ENCODE results near the gene HOXC4.
"Not testable (repeated sequence)": the region's sequence is repeated elsewhere in the genome, so short reads cannot be mapped to it uniquely, and the experiment has no call there.

HOXC4 gene

GRCh38 chr12:54074308-54074707 lies 20.7 kb downstream of the HOXC4 start:
- Histone ChIP-seq H3K9ac (ENCODE audit: low read depth, low read length) (no peak overlapping the region), H3K4me1 (ENCODE audit: control insufficient read depth, insufficient read depth, low read length) (peaks cover 18% of the 10 kb centered on the region), H3K27me3 (ENCODE audit: control insufficient read depth, insufficient read depth, low read length) (peaks cover 85% of the 10 kb centered on the region), H3K9me3 (ENCODE audit: control insufficient read depth, insufficient read depth, low read length) (no peaks in the 10 kb centered on the region; the same call in 1 of the 2 replicates), H3K4me3 (ENCODE audit: low read depth, low read length) (no peak overlapping the region), H3K27ac (ENCODE audit: low read depth, low read length) (no peak overlapping the region), H3K36me3 (ENCODE audit: control insufficient read depth, insufficient read depth, low read length) (no peaks in the 10 kb centered on the region)

- no peak overlapping the region for H3K9ac ChIP-seq (ENCODE audit: low read depth, low read length)
- peaks cover 88% of the 10 kb centered on the region for H3K27me3 ChIP-seq (ENCODE audit: control insufficient read depth, insufficient read depth, low read length)
- peaks cover 18% of the 10 kb centered on the region for H3K4me1 ChIP-seq (ENCODE audit: control insufficient read depth, insufficient read depth, low read length)
- no peaks in the 10 kb centered on the region; the same call in 1 of the 2 replicates for H3K9me3 ChIP-seq (ENCODE audit: control insufficient read depth, insufficient read depth, low read length)
- no peak overlapping the region for H3K4me3 ChIP-seq (ENCODE audit: low read depth, low read length)
- H3K27ac ChIP-seq (ENCODE audit: low read depth, low read length) = no peak overlapping the region
- no peaks in the 10 kb centered on the region for H3K36me3 ChIP-seq (ENCODE audit: control insufficient read depth, insufficient read depth, low read length)
Observed at GRCh38 chr12:54075409-54075808, 21.8 kb downstream of the HOXC4 start.

- no peak overlapping the region for H3K4me3 ChIP-seq (ENCODE audit: low read depth, low read length)
- H3K4me1 ChIP-seq (ENCODE audit: control insufficient read depth, insufficient read depth, low read length) = peaks cover 18% of the 10 kb centered on the region
- H3K9ac ChIP-seq (ENCODE audit: low read depth, low read length) = no peak overlapping the region
- no peaks in the 10 kb centered on the region for H3K36me3 ChIP-seq (ENCODE audit: control insufficient read depth, insufficient read depth, low read length)
- peak overlapping the region; percentile 23 for H3K27ac ChIP-seq (ENCODE audit: low read depth, low read length)
- peaks cover 88% of the 10 kb centered on the region for H3K27me3 ChIP-seq (ENCODE audit: control insufficient read depth, insufficient read depth, low read length)
- no peaks in the 10 kb centered on the region; the same call in 1 of the 2 replicates for H3K9me3 ChIP-seq (ENCODE audit: control insufficient read depth, insufficient read depth, low read length)
Observed at GRCh38 chr12:54075974-54076373, 22.3 kb downstream of the HOXC4 start.

GRCh38 chr12:54077843-54078242 lies 24.2 kb downstream of the HOXC4 start:
- not testable (repeated sequence) for H3K9me3 ChIP-seq (ENCODE audit: control insufficient read depth, insufficient read depth, low read length); H3K4me3 ChIP-seq (ENCODE audit: low read depth, low read length); H3K9ac ChIP-seq (ENCODE audit: low read depth, low read length); H3K27ac ChIP-seq (ENCODE audit: low read depth, low read length); H3K36me3 ChIP-seq (ENCODE audit: control insufficient read depth, insufficient read depth, low read length)
- Histone ChIP-seq H3K4me1 (ENCODE audit: control insufficient read depth, insufficient read depth, low read length) (peaks cover 18% of the 10 kb centered on the region), H3K27me3 (ENCODE audit: control insufficient read depth, insufficient read depth, low read length) (peaks cover 88% of the 10 kb centered on the region)

- not testable (repeated sequence) for H3K27ac ChIP-seq (ENCODE audit: low read depth, low read length); H3K36me3 ChIP-seq (ENCODE audit: control insufficient read depth, insufficient read depth, low read length); H3K9ac ChIP-seq (ENCODE audit: low read depth, low read length); H3K4me3 ChIP-seq (ENCODE audit: low read depth, low read length); H3K9me3 ChIP-seq (ENCODE audit: control insufficient read depth, insufficient read depth, low read length)
- Histone ChIP-seq H3K27me3 (ENCODE audit: control insufficient read depth, insufficient read depth, low read length) (peaks cover 91% of the 10 kb centered on the region), H3K4me1 (ENCODE audit: control insufficient read depth, insufficient read depth, low read length) (peaks cover 18% of the 10 kb centered on the region)
Observed at GRCh38 chr12:54079115-54079514, 25.5 kb downstream of the HOXC4 start.

GRCh38 chr12:54080008-54080924 lies 26.6 kb downstream of the HOXC4 start:
- Histone ChIP-seq H3K4me1 (ENCODE audit: control insufficient read depth, insufficient read depth, low read length) (peaks cover 15% of the 10 kb centered on the region), H3K27me3 (ENCODE audit: control insufficient read depth, insufficient read depth, low read length) (peaks cover 94% of the 10 kb centered on the region)
- not testable (repeated sequence) for H3K9me3 ChIP-seq (ENCODE audit: control insufficient read depth, insufficient read depth, low read length); H3K4me3 ChIP-seq (ENCODE audit: low read depth, low read length); H3K36me3 ChIP-seq (ENCODE audit: control insufficient read depth, insufficient read depth, low read length); H3K27ac ChIP-seq (ENCODE audit: low read depth, low read length); H3K9ac ChIP-seq (ENCODE audit: low read depth, low read length)

GRCh38 chr12:54081053-54081514 lies 27.4 kb downstream of the HOXC4 start:
- not testable (repeated sequence) for H3K4me1 ChIP-seq (ENCODE audit: control insufficient read depth, insufficient read depth, low read length); H3K9me3 ChIP-seq (ENCODE audit: control insufficient read depth, insufficient read depth, low read length); H3K36me3 ChIP-seq (ENCODE audit: control insufficient read depth, insufficient read depth, low read length); H3K9ac ChIP-seq (ENCODE audit: low read depth, low read length); H3K4me3 ChIP-seq (ENCODE audit: low read depth, low read length); H3K27ac ChIP-seq (ENCODE audit: low read depth, low read length)
- H3K27me3 ChIP-seq (ENCODE audit: control insufficient read depth, insufficient read depth, low read length) = peaks cover 99% of the 10 kb centered on the region

GRCh38 chr12:54081581-54082396 lies 28.2 kb downstream of the HOXC4 start:
- not testable (repeated sequence) for H3K36me3 ChIP-seq (ENCODE audit: control insufficient read depth, insufficient read depth, low read length); H3K4me1 ChIP-seq (ENCODE audit: control insufficient read depth, insufficient read depth, low read length); H3K27ac ChIP-seq (ENCODE audit: low read depth, low read length); H3K9me3 ChIP-seq (ENCODE audit: control insufficient read depth, insufficient read depth, low read length); H3K9ac ChIP-seq (ENCODE audit: low read depth, low read length); H3K4me3 ChIP-seq (ENCODE audit: low read depth, low read length)
- peaks cover 99% of the 10 kb centered on the region for H3K27me3 ChIP-seq (ENCODE audit: control insufficient read depth, insufficient read depth, low read length)

GRCh38 chr12:54082397-54082892 lies 28.8 kb downstream of the HOXC4 start:
- no peaks in the 10 kb centered on the region for H3K9me3 ChIP-seq (ENCODE audit: control insufficient read depth, insufficient read depth, low read length)
- no peak overlapping the region for H3K9ac ChIP-seq (ENCODE audit: low read depth, low read length)
- no peak overlapping the region for H3K4me3 ChIP-seq (ENCODE audit: low read depth, low read length)
- H3K36me3 ChIP-seq (ENCODE audit: control insufficient read depth, insufficient read depth, low read length) = no peaks in the 10 kb centered on the region
- no peak overlapping the region for H3K27ac ChIP-seq (ENCODE audit: low read depth, low read length)
- H3K4me1 ChIP-seq (ENCODE audit: control insufficient read depth, insufficient read depth, low read length) = no peaks in the 10 kb centered on the region
- peaks cover 99% of the 10 kb centered on the region for H3K27me3 ChIP-seq (ENCODE audit: control insufficient read depth, insufficient read depth, low read length)

- not testable (repeated sequence) for H3K9me3 ChIP-seq (ENCODE audit: control insufficient read depth, insufficient read depth, low read length); H3K9ac ChIP-seq (ENCODE audit: low read depth, low read length); H3K27ac ChIP-seq (ENCODE audit: low read depth, low read length); H3K4me1 ChIP-seq (ENCODE audit: control insufficient read depth, insufficient read depth, low read length); H3K4me3 ChIP-seq (ENCODE audit: low read depth, low read length); H3K36me3 ChIP-seq (ENCODE audit: control insufficient read depth, insufficient read depth, low read length)
- peaks cover 97% of the 10 kb centered on the region for H3K27me3 ChIP-seq (ENCODE audit: control insufficient read depth, insufficient read depth, low read length)
Observed at GRCh38 chr12:54088011-54088410, 34.4 kb downstream of the HOXC4 start.

- peaks cover 96% of the 10 kb centered on the region for H3K27me3 ChIP-seq (ENCODE audit: control insufficient read depth, insufficient read depth, low read length)
- H3K36me3 ChIP-seq (ENCODE audit: control insufficient read depth, insufficient read depth, low read length); H3K4me1 ChIP-seq (ENCODE audit: control insufficient read depth, insufficient read depth, low read length); H3K9me3 ChIP-seq (ENCODE audit: control insufficient read depth, insufficient read depth, low read length); H3K27ac ChIP-seq (ENCODE audit: low read depth, low read length); H3K4me3 ChIP-seq (ENCODE audit: low read depth, low read length); H3K9ac ChIP-seq (ENCODE audit: low read depth, low read length): not testable (repeated sequence)
Observed at GRCh38 chr12:54089465-54089864, 35.8 kb downstream of the HOXC4 start.
